ENCODE results near the gene HEPHL1.
"Not testable (repeated sequence)": the region's sequence is repeated elsewhere in the genome, so short reads cannot be mapped to it uniquely, and the experiment has no call there.

Gene HEPHL1, protein sequence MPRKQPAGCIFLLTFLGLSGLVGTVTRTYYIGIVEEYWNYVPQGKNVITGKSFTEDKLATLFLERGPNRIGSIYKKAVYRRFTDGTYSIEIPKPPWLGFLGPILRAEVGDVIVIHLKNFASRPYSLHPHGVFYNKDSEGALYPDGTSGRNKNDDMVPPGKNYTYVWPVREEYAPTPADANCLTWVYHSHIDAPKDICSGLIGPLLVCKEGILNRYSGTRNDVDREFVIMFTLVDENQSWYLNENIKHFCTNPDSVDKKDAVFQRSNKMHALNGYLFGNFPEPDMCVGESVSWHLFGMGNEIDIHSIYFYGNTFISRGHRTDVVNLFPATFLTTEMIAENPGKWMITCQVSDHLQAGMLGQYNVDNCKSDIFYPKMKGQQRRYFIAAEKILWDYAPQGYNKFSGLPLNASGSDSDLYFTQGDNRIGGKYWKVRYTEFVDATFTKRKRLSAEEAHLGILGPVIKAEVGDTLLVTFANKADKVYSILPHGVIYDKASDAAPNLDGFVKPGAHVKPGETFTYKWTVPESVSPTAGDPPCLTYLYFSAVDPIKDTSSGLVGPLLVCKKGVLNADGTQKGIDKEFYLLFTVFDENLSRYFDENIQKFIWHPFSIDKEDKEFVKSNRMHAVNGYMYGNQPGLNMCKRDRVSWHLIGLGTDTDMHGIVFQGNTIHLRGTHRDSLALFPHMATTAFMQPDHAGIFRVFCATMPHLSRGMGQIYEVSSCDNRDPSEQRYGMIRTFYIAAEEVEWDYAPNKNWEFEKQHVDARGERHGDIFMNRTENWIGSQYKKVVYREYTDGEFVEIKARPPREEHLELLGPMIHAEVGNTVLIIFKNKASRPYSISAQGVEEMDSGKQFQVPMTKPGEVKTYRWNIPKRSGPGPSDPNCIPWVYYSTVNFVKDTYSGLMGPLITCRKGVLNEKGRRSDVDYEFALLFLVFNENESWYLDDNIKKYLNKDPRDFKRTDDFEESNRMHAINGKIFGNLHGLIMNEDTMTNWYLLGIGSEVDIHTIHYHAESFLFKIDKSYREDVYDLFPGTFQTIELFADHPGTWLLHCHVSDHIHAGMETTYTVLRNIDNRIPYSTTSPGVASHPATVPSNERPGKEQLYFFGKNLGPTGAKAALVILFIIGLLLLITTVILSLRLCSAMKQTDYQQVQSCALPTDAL

GRCh38 chr11:94020777-94021481 is at the start of gene HEPHL1:
HEPHL1 (plus strand) TSS chr11:94021354; CDS start chr11:94021369, 15 bp downstream.
- DNase-seq: no peak

DNA sequence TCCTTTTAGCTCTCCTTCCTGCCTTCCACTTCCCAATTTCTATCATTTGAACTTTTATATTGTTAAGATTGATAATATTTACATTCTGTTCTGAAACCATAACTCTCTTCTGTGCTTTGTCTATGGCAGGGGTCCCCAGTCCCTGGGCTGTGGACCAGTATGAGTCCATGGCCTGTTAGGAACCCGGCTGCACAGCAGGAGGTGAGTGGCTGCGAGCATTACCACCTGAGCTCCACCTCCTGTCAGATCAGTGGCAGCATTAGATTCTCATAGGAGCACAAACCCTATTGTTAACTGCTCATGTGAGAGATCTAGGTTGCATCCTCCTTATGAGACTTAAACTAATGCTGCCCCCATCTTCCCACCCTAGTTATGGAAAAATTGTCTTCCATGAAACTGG is 48.4 kb upstream of the HEPHL1 start:
- no peak for DNase-seq

- not testable (repeated sequence) for DNase-seq
These were observed 47.7 kb upstream of the HEPHL1 start for GRCh38 chr11:93973322-93974051.

GRCh38 chr11:93974759-93975158 is 46.4 kb upstream of the HEPHL1 start:
- no peak for DNase-seq

- not testable (repeated sequence) for DNase-seq
These were observed 44.4 kb upstream of the HEPHL1 start for GRCh38 chr11:93976577-93977254.

DNA sequence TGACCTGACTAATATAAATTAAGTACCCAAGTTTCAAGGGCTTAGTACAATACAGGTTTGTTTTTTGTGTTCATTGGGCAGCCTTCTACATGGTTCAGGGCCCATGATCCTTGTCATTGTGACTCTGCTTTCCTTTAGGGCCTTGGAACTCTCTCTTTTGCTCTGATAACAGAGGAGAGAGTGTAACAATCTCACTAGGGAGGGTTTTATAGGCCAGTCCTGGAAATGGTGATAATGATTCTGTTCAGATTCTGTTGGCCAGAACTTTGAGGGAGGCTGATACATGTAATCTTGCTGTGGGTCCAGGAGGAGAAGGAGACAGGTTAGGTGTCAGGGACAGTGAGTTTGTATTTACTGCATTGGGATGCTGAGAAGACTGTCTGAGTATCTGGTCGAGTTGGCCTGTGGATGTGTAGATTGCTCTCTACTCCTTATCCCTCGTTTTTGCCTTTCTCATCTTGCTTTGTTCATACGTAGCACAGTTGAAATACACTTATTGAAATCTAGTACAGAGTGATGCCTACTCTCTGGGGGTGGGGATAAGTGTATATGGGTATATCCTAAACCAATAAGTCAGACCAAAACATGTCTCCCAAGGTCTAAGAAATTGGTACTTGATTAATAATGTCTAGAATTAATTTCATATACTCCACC is 37.5 kb upstream of the HEPHL1 start:
- DNase-seq: no peak

- no peak for DNase-seq
These were observed 37.0 kb upstream of the HEPHL1 start for GRCh38 chr11:93984196-93984567.

GRCh38 chr11:93984936-93985335 is 36.2 kb upstream of the HEPHL1 start:
- DNase-seq: no peak

DNA sequence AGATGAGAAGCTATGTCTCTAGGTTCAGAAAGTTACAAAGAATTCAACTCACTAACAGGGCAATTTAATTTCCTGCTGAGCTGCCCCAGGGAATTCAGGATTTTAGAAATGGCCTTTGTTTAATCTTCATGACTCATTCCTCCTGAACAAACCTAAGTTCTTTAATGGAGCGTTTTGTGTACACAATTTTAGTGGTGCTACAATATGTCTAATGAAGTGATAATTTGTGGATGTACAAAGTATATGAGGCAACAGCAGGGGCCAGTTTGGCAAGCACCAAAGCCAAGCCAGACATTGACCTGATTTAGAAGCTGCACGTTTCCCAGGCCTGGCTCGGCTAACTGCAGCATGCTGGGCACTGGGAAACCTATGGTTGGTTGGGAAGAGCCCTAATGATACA is 34.4 kb upstream of the HEPHL1 start:
- no peak for DNase-seq

DNA sequence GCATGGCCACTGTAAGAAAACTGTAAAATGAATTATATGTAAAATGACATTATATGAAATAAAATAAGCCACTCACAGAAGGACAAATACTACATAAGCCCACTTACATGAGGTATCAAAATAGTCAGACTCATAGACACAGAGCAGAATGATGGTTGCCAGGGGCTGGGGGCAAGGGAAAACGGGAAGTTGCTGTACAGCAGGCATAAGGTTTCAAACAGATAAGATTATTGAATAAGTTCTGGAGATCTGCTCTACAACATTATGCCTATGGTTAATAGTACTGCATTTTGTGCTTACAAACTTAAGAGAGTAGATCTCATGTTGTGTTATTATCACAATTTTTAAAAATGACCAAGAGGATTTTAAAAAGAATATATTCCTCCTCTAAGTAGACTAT is 32.7 kb upstream of the HEPHL1 start:
- DNase-seq: no peak

- no peak for DNase-seq
These were observed 32.2 kb upstream of the HEPHL1 start for GRCh38 chr11:93988912-93989311.

DNA sequence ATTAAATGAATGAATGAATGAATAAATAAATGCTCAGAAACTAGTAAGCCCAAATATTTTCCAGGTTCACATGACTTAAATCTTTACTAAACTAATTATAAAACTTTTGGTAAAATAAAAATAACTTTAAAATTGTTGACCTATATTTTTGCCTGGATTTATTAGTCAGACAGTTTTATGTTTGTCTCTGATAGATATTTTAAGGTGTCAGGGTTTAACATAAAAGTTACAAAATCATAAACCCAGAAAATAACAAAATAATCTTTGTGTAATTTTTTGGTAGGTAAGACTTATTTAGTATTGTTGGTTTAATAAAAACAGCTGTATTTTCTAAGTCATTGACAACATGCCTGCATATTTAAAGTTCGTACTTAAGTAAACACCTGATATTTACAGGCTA is 27.4 kb upstream of the HEPHL1 start:
- no peak for DNase-seq

GRCh38 chr11:93997741-93998140 is 23.4 kb upstream of the HEPHL1 start:
- no peak for DNase-seq

GRCh38 chr11:94000659-94001058 is 20.5 kb upstream of the HEPHL1 start:
- DNase-seq: no peak

DNA sequence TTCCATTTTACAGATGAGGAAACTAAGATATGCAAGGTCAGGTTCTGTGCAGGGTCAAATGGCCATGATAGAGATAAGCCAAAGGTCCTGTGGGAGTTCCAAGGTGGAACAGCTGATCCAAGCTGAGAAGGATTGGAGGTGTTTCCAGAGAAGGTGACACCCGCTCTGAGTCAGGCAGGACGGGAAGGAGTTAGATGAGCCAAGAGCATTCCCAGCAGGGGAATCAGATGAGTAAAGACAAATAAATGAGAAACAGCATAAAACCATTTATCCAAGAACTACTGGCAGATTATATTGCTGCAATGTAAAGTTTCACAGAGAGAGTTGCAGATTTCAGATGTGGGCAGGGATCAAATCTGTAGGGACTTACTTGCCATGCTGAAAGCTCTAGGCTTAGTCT is 18.9 kb upstream of the HEPHL1 start:
- DNase-seq: no peak

- DNase-seq: no peak
These were observed 13.7 kb upstream of the HEPHL1 start for GRCh38 chr11:94007426-94007825.

GRCh38 chr11:94007906-94008305 is 13.2 kb upstream of the HEPHL1 start:
- no peak for DNase-seq

DNA sequence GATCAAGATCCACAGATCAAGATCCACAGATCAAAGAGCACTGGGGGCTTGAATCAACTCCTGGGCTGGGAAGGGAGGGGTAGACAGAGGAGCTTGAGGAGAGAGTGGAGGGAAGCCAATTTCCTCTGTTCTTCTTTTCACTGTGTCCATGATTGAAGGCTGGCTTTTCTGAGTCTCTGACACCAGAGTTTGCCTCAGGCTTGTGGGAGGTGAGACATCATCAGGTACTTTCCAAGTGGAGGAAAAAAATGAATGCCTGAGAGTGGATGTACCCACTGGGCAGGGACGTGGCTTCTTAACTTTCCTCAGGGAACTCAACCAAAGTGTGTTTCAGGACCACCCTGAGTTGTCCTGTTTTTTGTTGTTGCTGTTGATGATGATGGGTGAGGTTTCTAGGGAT is 11.0 kb upstream of the HEPHL1 start:
- DNase-seq: no peak

- no peak for DNase-seq
These were observed 9.7 kb upstream of the HEPHL1 start for GRCh38 chr11:94011478-94011877.

DNA sequence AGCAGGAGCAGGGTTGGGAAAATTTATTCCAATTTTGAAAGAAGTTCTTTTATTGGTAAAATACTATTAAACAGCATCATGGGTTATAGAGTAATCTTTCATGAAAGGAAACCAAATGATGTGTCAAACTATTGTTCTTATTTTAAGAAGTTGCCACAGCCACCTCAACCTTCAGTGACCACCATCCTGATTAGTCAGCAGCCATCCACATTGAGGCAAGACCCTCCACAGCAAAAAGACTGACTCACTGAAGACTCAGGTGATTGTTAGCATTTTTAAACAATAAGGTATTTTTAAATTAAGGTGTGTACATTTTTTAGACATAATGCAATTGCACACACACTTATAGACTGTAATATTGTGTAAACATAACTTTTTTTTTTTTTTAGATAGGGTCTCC is 3.7 kb upstream of the HEPHL1 start:
- DNase-seq: no peak

DNA sequence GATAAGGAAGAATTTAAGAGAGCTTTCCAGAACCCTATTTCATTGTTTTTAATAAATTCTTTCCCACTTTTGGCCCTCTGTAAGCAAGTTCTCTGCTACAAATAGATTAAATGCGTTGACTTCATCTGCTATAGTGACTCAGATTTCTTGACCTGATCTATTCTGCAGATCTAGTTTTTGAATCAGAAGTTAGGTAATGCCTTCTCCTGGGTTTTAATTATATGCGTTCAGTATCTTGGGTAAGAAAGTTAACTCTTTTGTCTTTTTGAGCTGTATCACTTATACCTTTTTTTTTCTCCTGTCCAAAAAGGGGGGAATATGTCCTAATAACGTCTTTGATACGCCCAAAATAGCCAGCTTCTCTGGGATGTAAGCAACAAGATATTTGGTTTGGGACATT is 2.4 kb upstream of the HEPHL1 start:
- no peak for DNase-seq

Data from activated CD4-positive, alpha-beta T cell treated with anti-CD3 and anti-CD28 coated beads, Interleukin-2, amount 50 U/mL, for 4 hours (primary cell).